Epithelial cell of esophagus (primary cell): ENCODE data around the gene MSANTD1.
A peak's percentile ranks its signal among the peaks of the same experiment; 100 is the strongest.

ENCODE experiments used
- DNase-seq: peaks from one replicate; pipeline ENCODE4 v3.0.0; 2010; ENCODE audit warnings: low read depth
- H3K4me3 ChIP-seq: 2 replicates; pipeline ENCODE4 v1.5.1; 2011; ENCODE audit warnings: mild to moderate bottlenecking, low read length, control low read depth
- CTCF ChIP-seq: IDR thresholded peaks from 2 replicates; pipeline ENCODE4 v1.5.1; 2011; ENCODE audit warnings: low read depth, mild to moderate bottlenecking, low read length, control low read depth, inconsistent platforms; ENCODE audit not compliant: insufficient read depth; ENCODE audit errors: missing control alignments

MSANTD1 gene

GRCh38 chr4:3248178-3248480, 830 bp upstream of the MSANTD1 start:
- TF ChIP-seq CTCF = no peak
- H3K4me3 ChIP-seq = no peak overlapping the region
- no peak for DNase-seq

GRCh38 chr4:3249711-3250437, 915 bp downstream of the MSANTD1 start:
- DNase-seq = no peak
- no peak overlapping the region for H3K4me3 ChIP-seq
- TF ChIP-seq CTCF = no peak

DNA sequence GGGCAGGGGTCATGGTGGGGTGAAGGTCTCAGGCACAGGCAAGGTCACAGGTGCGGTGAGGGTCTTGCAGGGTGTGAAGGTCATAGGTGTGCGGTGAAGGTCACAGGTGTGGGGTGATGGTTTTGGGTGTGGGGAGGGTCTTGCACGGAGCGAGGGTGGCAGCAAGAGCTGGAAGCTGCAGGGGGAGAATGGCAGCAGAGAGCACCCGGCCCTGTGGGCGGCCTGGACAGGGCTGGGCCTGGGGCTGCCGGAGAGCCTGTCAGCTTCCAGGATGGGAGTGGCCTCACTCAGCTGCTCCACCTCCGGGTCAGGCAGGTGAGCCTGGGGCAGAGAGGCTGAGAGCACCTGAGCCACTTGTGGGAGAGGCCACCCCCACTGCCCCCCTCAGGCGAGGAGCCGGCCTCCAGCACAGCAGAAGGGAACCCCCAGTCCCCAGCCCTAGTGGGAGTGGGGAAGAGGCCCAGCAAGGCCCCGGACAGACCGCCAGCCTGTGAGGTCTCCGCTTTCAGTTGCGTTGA, 1.5 kb downstream of the MSANTD1 start:
- TF ChIP-seq CTCF = no peak
- H3K4me3 ChIP-seq = no peak overlapping the region
- DNase-seq = no peak

DNA sequence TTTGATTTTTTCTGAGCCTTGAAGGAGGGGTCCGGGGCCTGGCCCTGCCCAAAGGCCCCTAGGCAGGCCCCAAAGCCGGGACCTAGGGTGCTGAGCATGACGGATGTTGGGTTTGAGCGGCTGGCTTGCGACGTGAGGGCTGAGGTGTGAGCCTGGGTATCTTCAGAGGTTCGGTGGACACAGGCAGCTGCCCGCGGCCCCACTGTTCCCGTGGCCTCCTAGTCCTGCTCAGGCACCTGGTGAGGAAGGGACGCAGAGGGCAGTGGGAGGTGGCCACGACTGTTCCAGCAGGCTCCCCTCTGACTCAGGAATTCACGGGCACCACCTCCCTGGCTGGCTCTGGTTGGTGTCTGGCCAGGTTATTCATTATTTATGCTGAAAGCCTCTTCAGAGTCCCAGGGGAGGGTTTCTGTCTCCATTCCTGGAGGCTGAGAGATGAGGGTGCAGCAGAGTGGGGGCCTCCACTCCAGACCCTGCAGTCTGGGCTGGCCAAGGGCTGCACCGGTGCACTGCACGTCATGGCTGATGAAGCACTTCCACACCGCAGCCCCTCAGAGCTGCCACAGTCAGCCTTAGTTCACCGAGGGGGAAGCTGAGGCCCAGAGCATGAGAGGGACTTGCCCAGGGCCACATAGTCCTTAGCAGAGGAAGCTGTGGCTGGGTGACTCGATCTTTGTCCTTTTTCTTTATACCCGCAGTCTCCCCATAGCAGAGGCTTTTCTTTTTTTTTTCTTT, 2.2 kb downstream of the MSANTD1 start:
- no peak overlapping the region for H3K4me3 ChIP-seq
- TF ChIP-seq CTCF = no peak
- peak; percentile 14 for DNase-seq

DNA sequence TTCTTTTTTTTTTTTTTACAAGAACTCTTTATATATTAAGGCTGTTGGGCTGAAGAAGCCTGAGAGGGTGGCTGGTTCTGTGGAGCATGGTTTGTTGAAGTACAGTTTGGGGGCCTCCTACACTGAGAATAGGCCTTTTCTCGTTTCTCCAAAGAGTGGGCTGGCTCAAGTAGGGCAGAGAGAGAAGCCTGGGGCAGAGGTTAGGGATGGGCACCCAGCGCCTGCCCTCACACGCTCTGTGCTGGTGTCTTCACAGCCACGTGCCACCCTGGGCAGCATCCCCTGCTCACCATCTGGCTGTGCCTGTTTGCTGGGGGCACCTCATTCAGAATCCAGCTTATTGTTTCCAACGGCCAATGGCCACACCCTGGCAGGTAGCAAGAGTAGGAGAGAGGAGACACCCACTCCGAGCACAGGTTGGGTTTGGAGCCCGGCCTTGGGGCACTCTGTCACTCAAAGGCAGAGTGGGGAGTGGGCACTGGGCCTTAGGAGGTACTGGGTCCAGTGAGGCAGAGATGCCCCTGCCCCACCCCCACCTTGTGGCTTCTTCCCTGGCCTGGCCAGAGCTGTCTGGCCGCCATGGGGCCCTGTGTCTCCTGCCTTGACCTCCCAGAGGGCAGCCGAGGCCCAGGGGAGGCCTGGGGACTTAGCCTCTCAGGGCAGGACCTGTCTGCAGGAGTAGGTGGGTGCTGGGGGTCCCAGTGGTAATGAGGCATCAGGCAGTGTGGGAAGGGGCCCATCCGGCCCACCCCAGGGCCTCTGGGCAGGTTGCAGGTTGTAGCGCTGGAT, 2.9 kb downstream of the MSANTD1 start:
- TF ChIP-seq CTCF = no peak
- no peak for DNase-seq
- H3K4me3 ChIP-seq = no peak overlapping the region

DNA sequence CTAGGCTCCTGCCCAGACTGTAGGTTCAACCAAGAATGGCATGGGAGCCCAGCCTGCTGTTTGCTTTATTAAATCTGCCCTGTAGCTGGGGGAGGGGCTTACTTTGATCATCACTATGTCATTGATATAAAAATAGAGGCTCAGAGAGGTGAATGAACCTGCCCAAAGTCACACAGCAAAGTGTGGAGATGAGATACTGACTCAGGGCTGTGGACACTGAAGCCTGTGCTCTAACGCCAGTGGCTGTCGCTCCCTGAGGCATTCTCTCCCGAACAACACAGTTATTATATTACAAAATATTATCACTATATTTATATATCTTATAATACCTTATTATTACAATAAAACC, 3.5 kb downstream of the MSANTD1 start:
- DNase-seq = no peak
- H3K4me3 ChIP-seq = no peak overlapping the region
- TF ChIP-seq CTCF = no peak
